Activated CD4-positive, CD25-positive, alpha-beta regulatory T cell (primary cell): ENCODE data around the gene SLC30A2.

Experiments used
- DNase-seq, 4 experiments: peaks; one replicate each; lab custom pipeline; 2025; lab: John Stamatoyannopoulos, UW

SLC30A2 gene

DNA sequence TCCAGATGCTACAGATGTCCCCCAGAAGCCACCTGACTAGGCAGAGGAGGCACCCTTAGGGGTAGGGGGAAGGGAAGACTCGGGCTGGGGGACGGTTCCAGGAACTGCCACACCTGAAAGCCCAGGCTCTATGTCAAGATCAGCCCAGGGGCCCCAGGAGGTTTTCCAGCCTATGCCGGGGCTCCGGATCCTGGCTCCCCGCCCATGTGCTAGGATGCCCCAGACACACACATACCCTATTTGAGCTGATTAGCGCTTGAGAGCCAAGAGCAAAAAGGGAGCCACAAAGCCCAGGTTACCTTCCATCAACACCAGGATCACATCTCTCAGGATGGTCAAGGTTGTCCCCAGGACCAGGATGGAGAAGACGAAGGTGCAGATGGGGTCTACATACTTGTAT lies 4.5 kb downstream of the SLC30A2 start:
- no peak for DNase-seq

DNA sequence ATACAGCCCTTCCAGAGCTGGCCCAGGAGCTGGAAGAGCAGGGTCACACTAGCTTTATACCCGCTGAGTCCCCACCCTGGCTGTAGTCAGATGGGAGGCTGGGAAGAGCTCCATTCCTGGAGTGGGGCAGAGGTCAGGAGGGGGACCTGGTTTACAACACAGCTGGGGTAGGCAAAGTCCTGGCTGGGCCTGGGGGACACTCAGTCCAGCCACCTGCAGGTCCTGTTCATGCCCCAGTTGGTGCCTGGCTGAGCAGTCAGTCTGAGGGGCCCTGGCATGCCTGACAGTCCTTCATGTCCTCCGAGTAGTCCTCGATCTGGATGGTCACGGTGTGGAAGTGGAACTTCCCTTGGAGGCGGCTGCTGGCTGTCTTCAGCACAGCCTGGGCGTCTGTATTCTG lies 7.0 kb downstream of the SLC30A2 start:
- DNase-seq, result no peak

DNA sequence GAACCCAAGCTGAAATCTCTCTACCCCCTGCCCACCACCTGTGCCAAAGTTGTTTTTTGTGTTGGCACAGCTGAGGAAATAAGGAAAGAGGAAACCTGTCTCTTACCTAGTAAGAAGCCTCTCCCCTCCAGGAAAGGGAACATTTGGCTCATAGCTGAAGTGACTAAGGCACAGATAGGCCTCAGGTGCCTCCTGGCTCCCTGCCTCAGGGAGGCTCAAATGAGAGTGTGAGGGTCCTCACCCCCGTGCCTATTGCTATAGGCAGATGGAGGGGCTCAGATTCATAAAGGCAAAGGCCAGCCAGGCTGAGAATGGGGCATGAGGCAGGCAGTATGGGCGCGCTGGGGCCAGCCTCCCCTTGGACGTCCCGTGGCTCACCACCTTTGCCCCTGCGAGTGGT lies 7.4 kb downstream of the SLC30A2 start:
- DNase-seq, result no peak

DNA sequence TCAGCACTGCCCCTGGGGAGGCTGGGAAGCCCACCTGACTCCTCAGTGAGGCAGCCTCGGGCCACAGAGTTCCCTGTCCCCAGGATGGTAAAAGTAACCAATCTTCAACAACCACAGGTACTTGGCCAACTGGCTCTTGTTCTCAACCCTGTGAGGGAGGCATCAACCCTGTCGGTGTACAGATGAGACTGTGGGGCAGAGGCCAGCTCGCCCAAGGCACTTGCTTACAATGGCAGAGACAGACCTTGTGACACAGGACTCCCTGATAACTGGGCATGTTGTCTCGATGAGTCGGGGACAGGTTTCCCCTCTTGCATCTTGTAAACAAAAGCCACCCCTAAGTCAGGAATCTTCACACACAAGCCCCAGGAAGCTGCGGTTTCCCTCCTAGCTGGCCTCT lies 8.0 kb downstream of the SLC30A2 start:
- DNase-seq, result no peak

DNA sequence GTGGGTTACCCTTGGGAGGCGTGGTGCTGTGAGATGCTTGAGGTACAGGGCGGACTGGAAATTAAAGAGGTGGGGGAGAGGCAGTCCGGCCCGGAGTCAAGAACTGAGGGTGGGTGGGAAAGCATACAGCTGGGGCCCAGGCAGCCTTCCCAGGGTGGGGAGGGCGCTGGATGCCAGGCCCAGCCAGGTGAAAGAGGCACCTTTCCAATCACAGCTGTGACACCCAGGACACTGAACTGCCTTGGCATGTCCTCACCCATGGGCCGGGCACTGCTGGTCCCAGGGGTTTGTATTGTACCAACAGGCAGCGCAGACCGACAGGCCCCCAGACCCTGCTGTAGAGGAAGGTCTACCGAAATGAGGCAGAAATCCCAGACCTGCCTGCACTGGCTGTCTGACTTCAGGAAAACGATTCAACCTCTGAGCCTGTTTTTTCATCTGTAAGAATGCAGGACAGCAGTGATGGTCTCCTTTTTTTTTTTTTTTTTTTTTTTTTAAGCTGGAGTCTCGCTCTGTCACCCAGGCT lies 9.1 kb downstream of the SLC30A2 start:
- no peak for DNase-seq

DNA sequence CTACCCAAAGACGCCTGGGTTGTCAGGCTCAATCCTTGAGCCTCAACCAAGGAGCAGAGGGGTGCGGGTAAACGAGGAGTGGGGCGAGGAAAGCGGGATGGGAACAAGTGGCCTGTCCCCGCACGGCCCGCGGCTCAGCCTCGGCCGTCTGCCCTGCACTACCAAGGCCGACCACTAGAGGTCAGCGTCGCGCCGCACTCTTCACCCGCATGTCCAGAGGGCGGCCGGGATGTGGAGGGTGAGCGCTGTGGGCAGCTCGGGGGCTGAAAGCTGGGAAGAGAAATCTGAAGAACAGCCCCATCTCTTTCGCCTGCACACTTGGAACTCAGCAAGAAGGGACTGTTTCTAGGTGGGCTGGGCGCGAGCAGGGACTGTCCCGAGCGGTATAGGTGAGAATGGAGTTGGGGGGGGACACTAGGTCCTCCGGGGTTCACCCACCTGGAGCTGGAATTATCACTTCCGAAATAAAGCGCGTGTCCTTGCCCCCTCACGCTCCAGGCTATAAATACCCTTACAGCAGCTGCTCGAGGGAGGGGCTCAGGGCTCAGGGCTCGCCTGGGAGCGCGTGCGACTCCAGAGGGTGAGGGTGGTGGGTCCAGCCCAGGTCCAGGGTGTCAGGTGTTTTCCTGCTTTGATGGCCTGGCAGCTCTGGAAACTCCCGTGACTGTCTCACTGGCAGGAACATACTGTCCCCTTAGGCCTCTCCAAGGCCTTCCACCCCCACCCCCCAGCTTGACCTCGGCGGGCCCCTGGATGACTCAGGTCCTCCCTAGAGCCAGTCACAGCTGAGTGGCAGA lies 9.8 kb downstream of the SLC30A2 start:
- DNase-seq, result peak; percentile 48 to 78 (median 62)

DNA sequence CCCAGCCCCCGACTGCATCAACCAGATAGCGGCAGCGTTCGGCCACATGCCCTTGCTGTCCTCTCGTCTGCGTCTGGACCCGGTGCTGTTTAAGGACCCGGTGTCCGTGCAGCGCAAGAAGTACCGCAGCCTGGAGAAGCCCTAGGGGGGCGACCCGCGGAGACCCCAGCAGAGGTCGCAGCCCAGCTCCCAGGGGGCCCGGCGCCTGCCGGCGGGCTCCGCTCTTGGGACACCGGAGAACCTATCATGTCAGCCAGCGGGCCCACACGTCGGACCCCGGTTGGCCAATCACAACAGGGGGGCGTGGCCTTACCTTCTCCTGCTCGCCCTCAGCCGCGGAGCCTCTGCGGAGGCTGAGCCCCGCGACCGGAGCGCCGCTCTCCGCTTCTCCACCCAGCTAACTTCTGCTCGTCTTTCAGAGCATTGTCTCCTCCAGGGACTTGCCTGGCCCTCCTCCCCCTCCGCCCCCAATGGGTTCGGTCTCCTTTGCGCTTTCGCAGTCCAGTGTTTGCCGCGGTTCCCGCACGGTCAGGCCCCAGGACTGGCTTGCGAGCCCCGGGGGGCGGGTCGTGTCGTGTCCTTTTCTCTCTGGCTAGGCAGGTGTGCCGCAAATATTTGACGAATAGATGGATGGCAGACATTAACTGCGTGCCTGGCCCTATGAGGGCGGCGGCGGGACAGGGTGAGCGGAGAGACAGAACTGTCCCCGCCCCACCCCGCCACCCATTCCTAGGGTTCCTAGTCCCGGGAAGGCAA lies 10.5 kb downstream of the SLC30A2 start:
- peak; percentile 72 to 86 (median 81) for DNase-seq

DNA sequence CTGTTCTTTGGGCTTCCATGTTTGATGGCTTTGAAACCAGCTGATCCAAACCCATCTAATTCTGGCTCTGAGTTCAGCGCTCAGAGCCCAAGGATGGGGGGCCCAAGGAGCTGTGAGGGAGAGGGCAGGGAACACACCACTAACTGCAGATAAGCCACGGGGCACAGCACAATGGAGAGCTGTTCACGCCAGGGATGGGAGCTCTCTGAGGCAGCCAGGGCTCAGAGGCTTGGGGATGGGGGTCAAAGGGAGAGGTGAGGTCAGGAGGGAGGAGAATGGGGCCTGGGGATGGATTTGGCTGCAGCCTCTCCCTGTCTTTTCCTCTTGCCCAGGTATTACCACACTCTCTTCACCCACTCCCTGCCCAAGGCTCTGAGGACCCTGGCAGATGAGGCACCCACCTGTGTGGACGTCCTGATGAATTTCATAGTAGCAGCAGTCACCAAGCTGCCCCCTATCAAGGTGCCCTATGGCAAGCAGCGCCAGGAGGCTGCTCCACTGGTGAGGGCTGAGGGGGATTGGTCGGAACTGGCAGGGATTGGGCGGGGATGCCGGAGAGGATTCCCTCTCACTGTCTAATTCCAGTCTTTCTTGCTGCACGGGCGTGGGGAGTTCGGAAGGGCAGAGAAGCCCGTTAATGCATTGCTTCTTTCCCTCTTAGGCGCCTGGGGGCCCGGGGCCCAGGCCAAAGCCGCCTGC lies 11.3 kb downstream of the SLC30A2 start:
- DNase-seq, result no peak

DNA sequence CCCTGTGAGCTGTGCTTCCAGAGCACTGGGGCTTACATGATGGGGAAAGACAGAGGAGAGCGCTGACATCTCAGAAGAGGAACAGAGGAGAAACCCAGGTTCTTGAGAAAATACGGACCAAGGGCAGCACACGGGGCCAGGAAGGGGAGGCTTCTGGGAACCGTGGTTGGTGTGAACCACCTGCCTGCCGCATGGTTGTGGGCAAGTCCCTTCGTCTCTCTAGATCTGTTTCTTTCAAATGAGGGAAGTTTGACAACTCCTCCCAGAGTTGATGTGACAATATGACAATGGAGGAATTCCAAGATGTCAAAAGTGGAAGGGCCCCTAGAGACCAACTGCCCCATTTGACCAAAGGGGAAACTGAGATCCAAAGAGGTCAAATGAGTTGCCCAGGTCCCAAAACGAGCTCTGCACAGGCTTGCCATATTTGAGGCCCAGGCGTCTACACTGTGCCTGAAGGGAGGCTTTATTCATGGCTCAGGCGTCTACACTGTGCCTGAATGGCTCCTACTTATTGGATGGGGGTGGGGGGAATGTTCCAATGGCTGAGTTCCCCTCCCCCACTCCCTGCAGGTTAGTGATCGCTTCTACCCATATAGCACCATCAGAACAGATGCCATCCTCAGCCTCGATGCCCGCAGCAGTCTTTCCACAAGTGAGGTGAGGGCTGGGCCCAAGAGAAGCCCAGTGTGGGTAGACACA lies 13.1 kb downstream of the SLC30A2 start:
- DNase-seq, result no peak

DNA sequence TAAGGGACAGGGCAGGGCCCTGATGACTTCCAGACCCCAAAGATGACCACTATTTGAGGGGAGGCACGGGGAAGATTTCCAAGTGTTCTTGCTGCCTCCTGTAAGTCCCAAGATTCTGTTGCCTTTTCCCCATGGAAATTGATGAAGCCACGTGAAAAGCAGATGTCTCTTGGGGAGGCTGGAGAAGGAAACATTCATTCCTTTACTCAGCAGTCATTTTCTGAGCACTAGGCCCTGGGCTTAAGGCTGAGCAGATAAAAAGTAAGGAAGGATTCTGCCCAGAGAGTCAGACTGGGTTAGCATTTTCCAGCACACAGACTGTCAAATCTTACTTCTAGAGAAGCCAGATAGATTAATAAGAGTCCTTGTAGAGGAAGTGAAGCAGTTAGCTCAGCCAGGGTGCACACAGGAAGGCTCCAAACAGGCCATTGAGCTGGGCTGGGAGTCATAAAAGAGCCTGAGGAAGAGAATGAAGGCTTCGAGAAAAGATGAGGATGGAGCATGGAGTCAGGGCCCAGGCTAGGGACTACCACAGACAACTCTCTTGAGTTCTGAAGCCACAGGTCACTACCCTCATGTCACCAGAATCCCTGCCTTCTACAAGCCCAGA lies 14.2 kb downstream of the SLC30A2 start:
- no peak for DNase-seq

DNA sequence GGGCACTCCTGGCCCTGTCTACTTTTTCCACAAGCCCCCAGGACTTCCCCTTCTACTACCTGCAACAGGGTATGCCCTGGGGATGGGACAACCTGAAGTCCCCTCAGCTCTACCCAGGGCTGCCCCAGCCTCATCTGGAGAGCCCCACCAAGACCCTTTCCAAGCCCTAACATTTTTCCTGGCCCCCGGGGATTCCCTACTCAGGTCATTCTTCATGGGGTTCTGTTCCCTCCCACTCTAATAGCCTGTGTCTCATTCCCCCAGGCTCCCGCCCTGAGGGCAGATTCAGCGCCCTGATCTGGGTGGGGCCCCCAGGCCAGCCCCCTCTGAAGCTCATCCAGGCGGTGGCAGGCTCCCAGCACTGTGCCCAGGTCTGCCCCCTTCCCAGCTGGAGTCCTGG lies 14.7 kb downstream of the SLC30A2 start:
- no peak for DNase-seq

DNA sequence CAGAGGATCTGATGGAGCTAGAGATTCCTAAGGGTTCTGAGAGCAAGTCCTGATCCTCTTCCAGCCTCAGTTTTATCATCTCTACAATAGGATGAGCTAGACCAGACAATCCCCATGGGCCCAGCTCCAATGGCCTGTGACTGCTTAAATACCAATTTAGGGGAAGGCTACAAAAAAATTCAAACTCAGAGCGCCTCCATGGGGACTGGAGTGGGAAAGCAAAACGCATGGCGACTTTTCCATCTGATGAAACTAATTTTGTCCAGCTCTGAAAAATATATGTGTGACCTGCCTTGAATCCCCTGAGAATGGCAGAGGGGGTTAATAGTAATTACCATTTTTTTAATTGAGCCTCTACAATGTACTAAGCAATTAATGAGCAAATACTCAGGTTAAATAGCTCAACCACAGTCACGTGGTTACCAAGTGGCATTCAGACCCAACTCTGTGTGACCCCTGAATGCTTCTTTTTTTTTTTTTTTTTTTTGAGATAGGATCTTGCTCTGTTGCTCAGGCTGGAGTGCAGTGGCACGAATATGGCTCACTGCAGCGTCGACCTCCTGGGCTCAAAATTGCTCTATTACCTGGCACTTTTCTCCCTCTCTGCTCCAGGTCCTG lies 15.9 kb downstream of the SLC30A2 start:
- no peak for DNase-seq

DNA sequence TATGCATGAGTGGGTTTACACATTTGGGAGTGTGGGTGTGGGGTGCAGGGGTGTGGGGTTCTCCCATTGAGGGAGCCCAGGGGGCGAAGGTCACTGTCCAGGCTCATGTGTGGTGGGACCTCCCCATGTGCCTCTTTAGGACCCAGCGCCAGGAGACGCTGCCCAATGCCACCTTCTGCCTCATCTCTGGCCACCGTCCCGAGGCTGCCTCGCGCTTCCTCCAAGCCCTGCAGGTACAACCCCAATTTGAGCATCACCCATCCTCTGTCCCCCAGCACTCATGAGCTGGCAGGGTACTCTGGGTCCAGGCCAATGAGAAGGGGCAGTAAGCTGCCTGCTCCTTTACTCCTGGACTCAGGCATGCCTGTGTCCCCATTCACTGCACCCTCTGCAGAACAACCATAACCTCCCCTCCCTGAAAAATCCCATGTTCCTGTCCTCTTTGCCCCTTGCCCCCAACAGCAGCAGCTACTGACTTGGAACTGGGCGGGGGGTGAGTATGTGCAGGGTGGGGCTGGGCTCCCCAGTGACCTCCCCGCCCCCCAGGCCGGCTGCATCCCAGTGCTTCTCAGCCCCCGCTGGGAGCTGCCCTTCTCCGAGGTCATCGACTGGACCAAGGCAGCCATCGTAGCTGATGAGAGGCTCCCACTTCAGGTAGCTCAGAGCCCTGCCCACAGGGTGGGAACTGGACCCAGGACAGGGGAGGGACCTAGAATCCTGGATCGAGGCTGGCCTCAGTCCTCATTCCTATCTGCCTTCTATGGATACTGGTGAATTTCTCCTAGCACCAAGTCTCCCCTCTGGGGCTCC lies 16.7 kb downstream of the SLC30A2 start:
- no peak for DNase-seq

DNA sequence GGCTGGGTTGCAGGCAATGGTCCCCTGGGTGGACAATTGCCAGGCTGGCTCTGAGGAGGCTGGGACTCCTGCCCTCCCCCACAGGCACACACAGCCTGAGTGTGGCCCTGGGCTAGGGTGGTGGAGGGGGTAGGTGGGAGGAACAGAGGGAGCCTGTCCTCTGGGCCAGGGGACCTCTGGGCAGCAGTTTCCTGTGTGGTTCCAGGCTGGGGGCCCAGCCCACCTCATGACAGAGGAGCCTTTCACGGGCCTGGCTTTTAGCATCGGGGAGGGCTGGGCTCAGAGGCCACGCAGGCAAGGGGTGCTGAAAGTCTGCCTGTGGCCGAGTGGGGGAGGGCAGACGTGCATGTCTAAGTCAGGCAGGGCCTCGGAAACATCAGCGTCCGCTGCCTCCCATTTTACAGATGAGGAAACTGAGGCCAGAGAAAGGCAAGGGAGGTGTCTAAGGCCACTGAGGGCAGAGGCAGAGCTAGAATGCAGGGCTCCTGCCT lies 17.4 kb downstream of the SLC30A2 start:
- no peak for DNase-seq

DNA sequence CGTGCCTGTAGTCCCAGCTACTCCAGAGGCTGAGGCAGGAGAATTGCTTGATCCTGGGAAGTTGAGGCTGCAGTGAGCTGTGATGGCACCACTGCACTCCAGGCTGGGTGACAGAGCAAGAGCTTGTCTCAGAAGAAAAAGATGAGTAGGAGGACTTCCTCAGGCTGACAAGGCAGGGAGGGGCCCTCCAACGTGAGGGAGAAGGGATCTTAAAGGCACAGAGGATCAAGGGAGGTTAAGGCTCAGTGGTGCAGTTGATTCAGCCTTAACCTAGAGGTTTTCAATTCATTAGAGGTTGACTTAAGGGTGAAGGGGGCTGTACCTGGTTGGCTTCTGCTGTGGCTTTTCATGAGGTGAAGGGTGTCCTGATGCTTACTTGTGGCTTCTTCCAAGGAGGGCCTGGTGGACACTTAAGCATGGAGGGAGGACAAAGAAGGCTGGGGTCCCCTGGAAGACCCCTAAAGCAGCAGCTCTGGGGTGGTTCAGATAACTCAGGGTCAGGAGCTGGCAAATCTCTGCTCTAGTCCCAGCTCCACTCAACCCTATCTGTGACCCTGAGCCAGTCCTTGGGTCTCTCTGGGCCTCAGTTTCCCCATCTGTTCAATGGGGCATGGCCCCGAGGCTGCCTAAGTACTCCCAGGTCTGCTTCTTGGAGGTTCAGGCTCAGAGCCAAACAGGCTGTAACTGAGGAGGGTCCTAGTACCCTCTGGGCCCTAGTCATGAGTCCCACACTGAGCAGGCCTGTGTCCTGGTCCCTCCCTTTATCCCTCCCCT lies 18.0 kb downstream of the SLC30A2 start:
- DNase-seq, result no peak

DNA sequence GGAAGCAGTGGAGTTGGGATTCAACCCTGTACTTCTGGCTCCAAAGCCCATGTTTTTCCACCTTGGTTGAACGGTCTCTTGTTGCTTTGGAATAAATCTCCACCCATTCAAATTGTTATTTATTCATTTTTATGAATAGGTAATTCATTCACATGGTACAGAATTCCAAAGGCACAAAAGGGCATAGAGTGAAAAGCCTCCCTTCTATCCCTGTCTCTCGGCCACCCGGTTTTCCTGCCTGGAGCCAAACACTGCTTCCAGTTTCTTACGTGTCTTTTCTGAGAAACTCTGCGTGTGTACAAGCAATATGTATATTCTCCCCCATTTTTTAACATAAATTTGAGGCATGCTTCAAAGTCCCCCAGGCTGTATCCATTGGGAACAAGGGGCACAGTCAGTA lies 20.4 kb downstream of the SLC30A2 start:
- no peak for DNase-seq

DNA sequence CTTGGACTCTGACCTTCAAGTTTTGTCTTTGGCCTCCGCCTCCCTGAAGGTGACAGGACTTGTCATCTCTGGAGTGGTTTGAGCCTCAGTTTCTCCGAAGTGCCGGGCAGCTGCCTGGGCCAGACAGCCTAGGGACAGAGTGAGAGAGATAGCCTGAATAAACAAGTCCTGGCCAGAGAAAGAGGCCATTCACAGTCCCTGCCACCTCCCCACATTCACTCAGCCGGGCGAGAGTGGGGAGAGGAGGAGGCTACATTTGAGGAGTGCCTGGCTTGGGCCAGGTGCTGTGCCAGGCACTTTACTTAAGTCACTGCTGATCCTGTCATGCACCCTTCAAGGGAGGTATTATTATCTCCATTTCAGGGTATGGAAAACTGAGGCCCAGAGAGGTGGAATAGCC lies 20.9 kb downstream of the SLC30A2 start:
- DNase-seq, result no peak

DNA sequence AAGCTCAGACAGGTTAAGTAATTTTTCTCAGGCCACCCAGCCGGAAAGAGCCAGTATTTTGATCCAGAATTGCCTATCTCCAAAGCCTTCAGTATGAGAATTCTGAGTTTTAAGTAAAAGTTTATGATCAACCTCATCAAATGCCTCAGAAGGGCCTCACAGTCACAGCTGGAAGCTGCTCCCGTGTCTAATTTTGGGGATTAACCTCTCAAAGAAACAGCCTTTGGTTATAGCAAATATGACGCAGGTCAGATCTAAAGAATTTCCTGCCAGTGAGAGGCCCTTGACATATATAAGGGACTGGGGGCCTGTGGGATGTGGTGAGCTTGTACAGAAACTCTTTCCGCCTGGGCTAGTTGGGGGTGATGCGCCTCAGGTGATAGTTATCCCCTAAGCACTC lies 22.1 kb downstream of the SLC30A2 start:
- DNase-seq, result no peak

DNA sequence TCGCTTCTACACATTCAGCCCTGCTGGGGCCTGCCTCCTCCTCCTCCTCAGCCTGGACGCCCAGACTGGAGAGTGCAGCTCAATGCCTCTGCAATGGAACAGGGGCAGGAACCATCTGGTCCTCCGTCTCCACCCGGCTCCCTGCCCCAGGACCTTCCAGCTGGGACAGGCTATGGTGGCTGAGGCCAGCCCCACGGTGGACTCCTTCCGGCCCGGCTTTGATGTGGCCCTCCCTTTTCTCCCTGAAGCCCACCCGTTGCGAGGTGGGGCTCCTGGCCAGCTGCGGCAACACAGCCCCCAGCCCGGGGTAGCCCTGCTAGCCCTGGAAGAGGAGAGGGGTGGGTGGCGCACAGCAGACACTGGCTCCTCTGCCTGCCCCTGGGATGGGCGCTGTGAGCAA lies 22.9 kb downstream of the SLC30A2 start:
- no peak for DNase-seq
